HG02642 (cell line): Measurements from ENCODE around the gene WAS.
A peak's percentile ranks its signal among the peaks of the same experiment; 100 is the strongest.
"Not testable (repeated sequence)": the region's sequence is repeated elsewhere in the genome, so short reads cannot be mapped to it uniquely, and the experiment has no call there.

Experiments used
- ATAC-seq: cut with Tn5 transposase; IDR thresholded peaks from one replicate; pipeline ENCODE4 v1.9.1; 2021; ENCODE audit warnings: mild to moderate bottlenecking; ENCODE audit not compliant: unreplicated experiment, poor library complexity

WAS gene

GRCh38 chrX:48683411-48683982 lies at the start of gene WAS:
TSS of gene WAS (plus strand) at chrX:48683799. CDS start at chrX:48683854, 55 bp downstream.
- peak; percentile 80 for ATAC-seq

GRCh38 chrX:48636301-48636700 lies 47.3 kb upstream of the WAS start:
- no peak for ATAC-seq

- no peak for ATAC-seq
Observed at GRCh38 chrX:48636776-48637175, 46.8 kb upstream of the WAS start.

GRCh38 chrX:48645669-48646068 lies 37.9 kb upstream of the WAS start:
- ATAC-seq: no peak

GRCh38 chrX:48648336-48648751 lies 35.3 kb upstream of the WAS start:
- no peak for ATAC-seq

- ATAC-seq: no peak
Observed at GRCh38 chrX:48649102-48649501, 34.5 kb upstream of the WAS start.

GRCh38 chrX:48652055-48652579 lies 31.5 kb upstream of the WAS start:
- not testable (repeated sequence) for ATAC-seq

GRCh38 chrX:48654746-48655145 lies 28.9 kb upstream of the WAS start:
- not testable (repeated sequence) for ATAC-seq

- ATAC-seq: not testable (repeated sequence)
Observed at GRCh38 chrX:48659686-48660085, 23.9 kb upstream of the WAS start.

- no peak for ATAC-seq
Observed at GRCh38 chrX:48663241-48663640, 20.4 kb upstream of the WAS start.

- no peak for ATAC-seq
Observed at GRCh38 chrX:48664156-48664555, 19.4 kb upstream of the WAS start.

- ATAC-seq: no peak
Observed at GRCh38 chrX:48665991-48666390, 17.6 kb upstream of the WAS start.

GRCh38 chrX:48666649-48667048 lies 16.9 kb upstream of the WAS start:
- no peak for ATAC-seq

- no peak for ATAC-seq
Observed at GRCh38 chrX:48667509-48667908, 16.1 kb upstream of the WAS start.

GRCh38 chrX:48668187-48668586 lies 15.4 kb upstream of the WAS start:
- ATAC-seq: not testable (repeated sequence)

- peak; percentile 93 for ATAC-seq
Observed at GRCh38 chrX:48676106-48676892, 7.3 kb upstream of the WAS start.

- ATAC-seq: peak; percentile 16
Observed at GRCh38 chrX:48676893-48677270, 6.7 kb upstream of the WAS start.

- no peak for ATAC-seq
Observed at GRCh38 chrX:48677516-48677915, 6.1 kb upstream of the WAS start.

GRCh38 chrX:48680467-48680866 lies 3.1 kb upstream of the WAS start:
- not testable (repeated sequence) for ATAC-seq

- not testable (repeated sequence) for ATAC-seq
Observed at GRCh38 chrX:48680925-48681324, 2.7 kb upstream of the WAS start.

GRCh38 chrX:48681539-48682183 lies 1.9 kb upstream of the WAS start:
- ATAC-seq: no peak
